Activated B cell treated with CpG ODN at 0.5 μM for 24 hours (primary cell): ENCODE measurements around the gene FKBP6. TPM values are rescaled to one million over a fixed set of nuclear protein-coding genes. Genes with fewer than 3 reads are reported as not detected.

Source experiments
- ATAC-seq: fragments of 200-7000 bp; cut with Tn5 transposase; one replicate; pipeline ENCODE4 v1.10.0; 2021; ENCODE audit warnings: low read depth, mild to moderate bottlenecking, moderate library complexity
- CTCF ChIA-PET: fragments of 350-600 bp; sonication (Branson Sonifier 250); formaldehyde crosslinking; loops from one replicate; lab custom pipeline; 2021; ENCODE audit warnings: antibody characterized with exemption; lab: Charles Lee
- POLR2A ChIA-PET: fragments of 350-600 bp; sonication (Branson Sonifier 250); formaldehyde crosslinking; loops from one replicate; lab custom pipeline; 2021; ENCODE audit warnings: antibody characterized with exemption; lab: Charles Lee
- DNase-seq: peaks from one replicate; pipeline ENCODE4 v3.0.0; 2022
- H3K27ac Mint-ChIP-seq: one replicate; pipeline ENCODE4 v1.8.0; 2020; ENCODE audit warnings: mixed read lengths
- H3K27me3 Mint-ChIP-seq: one replicate; pipeline ENCODE4 v1.8.0; 2021; ENCODE audit warnings: mixed read lengths
- H3K36me3 Mint-ChIP-seq: one replicate; pipeline ENCODE4 v1.8.0; 2021; ENCODE audit warnings: low read depth, mixed read lengths
- H3K4me1 Mint-ChIP-seq: one replicate; pipeline ENCODE4 v1.8.0; 2021; ENCODE audit warnings: mixed read lengths
- H3K4me3 Mint-ChIP-seq: one replicate; pipeline ENCODE4 v1.8.0; 2020; ENCODE audit warnings: mild to moderate bottlenecking, mixed read lengths
- H3K9me3 Mint-ChIP-seq: one replicate; pipeline ENCODE4 v1.8.0; 2020; ENCODE audit warnings: mixed read lengths
- intact Hi-C: fragments of 100-400 bp; cut with micrococcal nuclease; formaldehyde crosslinking; loops from one replicate; pipeline ENCODE4 v1.15.1; 2024
- total RNA-seq: library from RNA; stranded (reverse); gene quantifications from 2 replicates; pipeline ENCODE4 v1.2.3, GENCODE V29; 2022
- TF ChIP-seq, protein P1 (sequence below): fragments of 200-600 bp; IDR thresholded peaks from one replicate; pipeline ENCODE4 v1.8.0; 2022; ENCODE audit warnings: antibody characterized with exemption, mild to moderate bottlenecking

Gene FKBP6
- total RNA-seq, 1 donor from 2014 or later: not detected

DNA sequence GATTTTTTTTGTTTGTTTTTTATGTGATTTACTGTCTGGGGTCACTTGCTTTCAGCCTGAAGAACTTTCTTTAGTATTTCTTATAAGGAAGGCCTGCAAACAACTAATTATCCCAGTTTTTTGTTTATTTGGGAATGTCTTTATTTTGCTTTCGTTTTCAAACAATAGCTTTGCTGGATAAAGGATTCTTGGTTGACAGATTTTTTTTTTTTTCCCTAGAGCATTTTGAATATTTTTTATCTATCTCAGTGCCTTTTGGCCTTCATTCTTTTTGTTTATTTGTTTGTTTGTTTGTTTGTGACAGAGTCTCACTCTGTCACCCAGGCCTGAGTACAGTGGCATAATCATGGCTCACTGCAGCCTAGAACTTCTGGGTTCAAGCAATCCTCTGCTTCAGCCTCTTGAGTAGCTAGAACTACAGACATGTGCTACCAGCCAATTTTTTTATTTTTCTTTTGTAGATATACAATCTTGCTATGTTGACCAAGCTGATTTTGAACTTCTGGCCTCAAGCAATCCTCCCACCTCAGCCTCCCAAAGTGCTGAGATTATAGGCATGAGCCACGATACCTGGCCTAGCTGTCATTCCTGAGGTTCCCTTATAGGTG lies 59.4 kb downstream of the FKBP6 start:
- TF ChIP-seq, protein P1, sequence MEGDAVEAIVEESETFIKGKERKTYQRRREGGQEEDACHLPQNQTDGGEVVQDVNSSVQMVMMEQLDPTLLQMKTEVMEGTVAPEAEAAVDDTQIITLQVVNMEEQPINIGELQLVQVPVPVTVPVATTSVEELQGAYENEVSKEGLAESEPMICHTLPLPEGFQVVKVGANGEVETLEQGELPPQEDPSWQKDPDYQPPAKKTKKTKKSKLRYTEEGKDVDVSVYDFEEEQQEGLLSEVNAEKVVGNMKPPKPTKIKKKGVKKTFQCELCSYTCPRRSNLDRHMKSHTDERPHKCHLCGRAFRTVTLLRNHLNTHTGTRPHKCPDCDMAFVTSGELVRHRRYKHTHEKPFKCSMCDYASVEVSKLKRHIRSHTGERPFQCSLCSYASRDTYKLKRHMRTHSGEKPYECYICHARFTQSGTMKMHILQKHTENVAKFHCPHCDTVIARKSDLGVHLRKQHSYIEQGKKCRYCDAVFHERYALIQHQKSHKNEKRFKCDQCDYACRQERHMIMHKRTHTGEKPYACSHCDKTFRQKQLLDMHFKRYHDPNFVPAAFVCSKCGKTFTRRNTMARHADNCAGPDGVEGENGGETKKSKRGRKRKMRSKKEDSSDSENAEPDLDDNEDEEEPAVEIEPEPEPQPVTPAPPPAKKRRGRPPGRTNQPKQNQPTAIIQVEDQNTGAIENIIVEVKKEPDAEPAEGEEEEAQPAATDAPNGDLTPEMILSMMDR: no peak
- intact Hi-C loops: no loop called here
- CTCF ChIA-PET: no interaction called here
- Mint-ChIP-seq H3K36me3 (peaks cover 8% of the 10 kb centered on the region), H3K4me1 (no peaks in the 10 kb centered on the region), H3K9me3 (peaks cover 21% of the 10 kb centered on the region), H3K4me3 (no peak overlapping the region), H3K27ac (no peak overlapping the region), H3K27me3 (peaks cover 5% of the 10 kb centered on the region)
- no peak for ATAC-seq
- no peak for DNase-seq
- POLR2A ChIA-PET: no interaction called here

DNA sequence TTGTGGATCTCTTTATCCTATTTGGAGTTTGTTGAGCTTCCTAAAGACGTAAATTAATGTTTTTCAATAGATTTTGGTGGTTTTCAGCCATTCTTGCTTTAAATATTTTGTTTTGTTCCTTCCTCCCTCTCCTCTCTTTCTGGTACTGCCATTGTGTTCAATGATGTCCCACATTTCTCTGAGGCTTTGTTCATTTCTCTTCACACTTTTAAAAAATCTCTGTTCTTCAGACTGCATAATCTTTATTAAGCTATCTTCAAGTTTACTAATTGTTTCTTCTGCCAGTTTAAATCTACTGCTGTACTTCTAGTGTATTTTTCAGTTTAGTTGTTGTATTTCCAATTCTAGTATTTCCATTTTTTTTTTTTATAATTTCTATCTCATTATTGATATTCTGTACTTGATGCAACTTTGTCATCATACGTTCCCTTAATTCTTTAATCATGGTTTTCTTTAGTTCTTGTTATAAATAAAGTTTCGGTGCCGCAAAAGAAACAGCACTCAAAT lies 60.0 kb downstream of the FKBP6 start:
- Mint-ChIP-seq H3K27ac (no peak overlapping the region), H3K36me3 (peaks cover 8% of the 10 kb centered on the region), H3K9me3 (peaks cover 21% of the 10 kb centered on the region), H3K4me3 (no peak overlapping the region), H3K4me1 (no peaks in the 10 kb centered on the region), H3K27me3 (peaks cover 5% of the 10 kb centered on the region)
- no peak for ATAC-seq
- CTCF ChIA-PET: no interaction called here
- TF ChIP-seq, protein P1: no peak
- POLR2A ChIA-PET: no interaction called here
- intact Hi-C loops: no loop called here
- DNase-seq: no peak

- Mint-ChIP-seq H3K36me3 (peaks cover 8% of the 10 kb centered on the region), H3K27ac (no peak overlapping the region), H3K4me3 (no peak overlapping the region), H3K9me3 (peaks cover 15% of the 10 kb centered on the region), H3K27me3 (peaks cover 11% of the 10 kb centered on the region), H3K4me1 (no peaks in the 10 kb centered on the region)
- intact Hi-C loops: no loop called here
- ATAC-seq (no peak), DNase-seq (no peak)
- TF ChIP-seq, protein P1: no peak
- CTCF ChIA-PET: no interaction called here
- POLR2A ChIA-PET: no interaction called here
Measured at GRCh38 chr7:73391396-73391795, 63.4 kb downstream of the FKBP6 start.

GRCh38 chr7:73394422-73394821 lies 66.5 kb downstream of the FKBP6 start:
- DNase-seq (no peak), ATAC-seq (no peak)
- Mint-ChIP-seq H3K4me1 (no peaks in the 10 kb centered on the region), H3K27ac (no peak overlapping the region), H3K27me3 (peaks cover 15% of the 10 kb centered on the region), H3K36me3 (no peaks in the 10 kb centered on the region), H3K4me3 (no peak overlapping the region), H3K9me3 (peaks cover 2% of the 10 kb centered on the region)
- ChIA-PET CTCF (no interaction called here), POLR2A (no interaction called here)
- TF ChIP-seq, protein P1: no peak
- intact Hi-C loops: no loop called here

DNA sequence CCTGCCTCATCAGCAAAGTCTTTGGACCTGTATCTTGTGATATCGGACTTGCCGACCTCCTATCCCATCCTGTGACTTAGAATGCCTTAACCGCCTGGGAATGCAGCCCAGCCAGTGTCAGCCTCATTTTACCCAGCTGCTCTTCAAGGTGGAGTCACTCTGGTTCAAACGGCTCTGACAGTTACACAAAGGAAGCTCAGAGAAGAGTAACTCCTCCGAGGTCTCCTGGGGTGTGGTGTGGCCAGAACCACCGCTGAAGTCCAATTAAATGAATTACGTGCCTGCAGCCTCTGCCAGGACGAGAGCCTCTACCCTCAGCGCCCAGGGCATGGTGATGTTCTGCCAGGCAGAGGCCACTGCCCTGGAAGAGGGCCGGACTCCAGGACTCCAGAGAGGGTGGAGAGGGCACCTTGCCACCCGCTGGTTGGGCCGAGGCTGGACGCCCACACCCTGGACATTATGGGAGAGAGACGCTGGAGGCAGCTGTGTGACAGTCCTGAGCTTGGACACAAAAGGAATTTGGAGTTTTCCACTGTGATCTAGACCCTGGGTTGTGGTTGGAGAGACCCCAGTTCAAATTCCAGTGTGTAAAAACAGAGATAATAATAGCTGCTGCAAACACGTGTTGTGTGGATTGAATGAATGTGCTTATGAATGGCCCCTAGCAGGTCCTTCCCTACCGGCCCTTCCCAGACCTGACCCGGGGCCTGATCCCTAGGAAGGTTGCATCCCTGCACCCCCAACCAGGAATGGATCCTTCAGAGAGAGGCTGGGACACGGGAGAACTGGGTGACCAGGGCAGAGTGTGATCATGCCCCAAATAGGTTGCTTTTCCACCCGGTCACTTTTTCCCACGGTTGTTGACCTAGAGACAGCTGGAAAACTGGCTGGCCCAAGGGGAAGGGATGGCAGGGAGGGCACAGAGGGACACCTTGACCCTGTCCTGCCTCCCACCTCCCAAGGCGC lies 67.9 kb downstream of the FKBP6 start:
- ATAC-seq (no peak), DNase-seq (no peak)
- no peak overlapping the region for H3K4me3 Mint-ChIP-seq
- ChIA-PET POLR2A (no interaction called here), CTCF (no interaction called here)
- TF ChIP-seq, protein P1: no peak
- no peaks in the 10 kb centered on the region for H3K36me3 Mint-ChIP-seq
- intact Hi-C loops: no loop called here
- no peaks in the 10 kb centered on the region for H3K9me3 Mint-ChIP-seq
- H3K4me1 Mint-ChIP-seq: no peaks in the 10 kb centered on the region
- H3K27ac Mint-ChIP-seq: no peak overlapping the region
- H3K27me3 Mint-ChIP-seq: peaks cover 15% of the 10 kb centered on the region
